Measurements from ENCODE around the gene RAB14. TPM values are rescaled to one million over a fixed set of nuclear protein-coding genes. Genes with fewer than 3 reads are reported as not detected.

The RAB14 gene
- total RNA-seq, 1 donor: 30.0 TPM

GRCh38 chr9:121196389-121196788, 5.3 kb downstream of the RAB14 start:
- no peak overlapping the region for H3K27ac ChIP-seq (ENCODE audit: low read depth, low read length)
- H3K9me3 ChIP-seq (ENCODE audit: low read depth, low read length): no peaks in the 10 kb centered on the region
- peaks cover 100% of the 10 kb centered on the region for H3K79me2 ChIP-seq (ENCODE audit: insufficient read depth, low read length)
- peaks cover 86% of the 10 kb centered on the region for H4K20me1 ChIP-seq (ENCODE audit: insufficient read depth, low read length)
- no peaks in the 10 kb centered on the region for H3K36me3 ChIP-seq (ENCODE audit: insufficient read depth, low read length)
- H3K4me3 ChIP-seq (ENCODE audit: insufficient read depth, low read length): no peak overlapping the region
- H3K4me1 ChIP-seq (ENCODE audit: insufficient read depth, low read length): peaks cover 63% of the 10 kb centered on the region
- no peak for DNase-seq (ENCODE audit: insufficient read length, low spot score, missing footprints)
- TF ChIP-seq CTCF (IDR thresholded peaks at IDR 0.05; ENCODE audit: extremely low read depth, low read depth, low read length): no peak
- no peaks in the 10 kb centered on the region for H3K27me3 ChIP-seq (ENCODE audit: insufficient read depth, low read length)
- no peak overlapping the region for H2AFZ ChIP-seq (ENCODE audit: low read length)
- H3K4me2 ChIP-seq (ENCODE audit: insufficient read depth, low read length): peak overlapping the region; percentile 46

GRCh38 chr9:121194730-121195129, 6.9 kb downstream of the RAB14 start:
- Histone ChIP-seq H3K4me3 (ENCODE audit: insufficient read depth, low read length) (no peak overlapping the region), H3K4me2 (ENCODE audit: insufficient read depth, low read length) (no peak overlapping the region), H4K20me1 (ENCODE audit: insufficient read depth, low read length) (peaks cover 87% of the 10 kb centered on the region), H3K27ac (ENCODE audit: low read depth, low read length) (peak overlapping the region; percentile 63), H3K4me1 (ENCODE audit: insufficient read depth, low read length) (peaks cover 64% of the 10 kb centered on the region), H2AFZ (ENCODE audit: low read length) (no peak overlapping the region), H3K36me3 (ENCODE audit: insufficient read depth, low read length) (peaks cover under 1% of the 10 kb centered on the region), H3K9me3 (ENCODE audit: low read depth, low read length) (no peaks in the 10 kb centered on the region), H3K27me3 (ENCODE audit: insufficient read depth, low read length) (no peaks in the 10 kb centered on the region), H3K79me2 (ENCODE audit: insufficient read depth, low read length) (peaks cover 100% of the 10 kb centered on the region)
- no peak for TF ChIP-seq CTCF (IDR thresholded peaks at IDR 0.05; ENCODE audit: extremely low read depth, low read depth, low read length)
- peak; percentile 75 for DNase-seq (ENCODE audit: insufficient read length, low spot score, missing footprints)

- no peaks in the 10 kb centered on the region for H3K27me3 ChIP-seq (ENCODE audit: insufficient read depth, low read length)
- H2AFZ ChIP-seq (ENCODE audit: low read length): no peak overlapping the region
- no peak overlapping the region for H3K4me3 ChIP-seq (ENCODE audit: insufficient read depth, low read length)
- peaks cover 85% of the 10 kb centered on the region for H4K20me1 ChIP-seq (ENCODE audit: insufficient read depth, low read length)
- H3K36me3 ChIP-seq (ENCODE audit: insufficient read depth, low read length): peaks cover 11% of the 10 kb centered on the region
- H3K4me2 ChIP-seq (ENCODE audit: insufficient read depth, low read length): peak overlapping the region; percentile 4
- H3K4me1 ChIP-seq (ENCODE audit: insufficient read depth, low read length): peaks cover 50% of the 10 kb centered on the region
- H3K27ac ChIP-seq (ENCODE audit: low read depth, low read length): peak overlapping the region; percentile 63
- no peaks in the 10 kb centered on the region for H3K9me3 ChIP-seq (ENCODE audit: low read depth, low read length)
- peaks cover 98% of the 10 kb centered on the region for H3K79me2 ChIP-seq (ENCODE audit: insufficient read depth, low read length)
- no peak for DNase-seq (ENCODE audit: insufficient read length, low spot score, missing footprints)
- no peak for TF ChIP-seq CTCF (IDR thresholded peaks at IDR 0.05; ENCODE audit: extremely low read depth, low read depth, low read length)
Observed at GRCh38 chr9:121192959-121193640, 8.6 kb downstream of the RAB14 start.

- Histone ChIP-seq H3K4me2 (ENCODE audit: insufficient read depth, low read length) (no peak overlapping the region), H3K36me3 (ENCODE audit: insufficient read depth, low read length) (peaks cover 11% of the 10 kb centered on the region), H3K79me2 (ENCODE audit: insufficient read depth, low read length) (peaks cover 98% of the 10 kb centered on the region), H3K27ac (ENCODE audit: low read depth, low read length) (peak overlapping the region; percentile 63), H2AFZ (ENCODE audit: low read length) (no peak overlapping the region), H4K20me1 (ENCODE audit: insufficient read depth, low read length) (peaks cover 81% of the 10 kb centered on the region), H3K27me3 (ENCODE audit: insufficient read depth, low read length) (no peaks in the 10 kb centered on the region), H3K9me3 (ENCODE audit: low read depth, low read length) (no peaks in the 10 kb centered on the region), H3K4me1 (ENCODE audit: insufficient read depth, low read length) (peaks cover 55% of the 10 kb centered on the region), H3K4me3 (ENCODE audit: insufficient read depth, low read length) (no peak overlapping the region)
- no peak for DNase-seq (ENCODE audit: insufficient read length, low spot score, missing footprints)
- TF ChIP-seq CTCF (IDR thresholded peaks at IDR 0.05; ENCODE audit: extremely low read depth, low read depth, low read length): no peak
Observed at GRCh38 chr9:121192518-121192917, 9.2 kb downstream of the RAB14 start.

Measured in osteoblast (primary cell).